Hypothalamus (tissue), 51 donors: ENCODE results near the gene SDHB.
A peak's percentile ranks its signal among the peaks of the same experiment; 100 is the strongest.

Source experiments
- DNase-seq, 51 donors: peaks; one replicate each; lab custom pipeline; 2025; lab: John Stamatoyannopoulos, UW

The SDHB gene

DNA sequence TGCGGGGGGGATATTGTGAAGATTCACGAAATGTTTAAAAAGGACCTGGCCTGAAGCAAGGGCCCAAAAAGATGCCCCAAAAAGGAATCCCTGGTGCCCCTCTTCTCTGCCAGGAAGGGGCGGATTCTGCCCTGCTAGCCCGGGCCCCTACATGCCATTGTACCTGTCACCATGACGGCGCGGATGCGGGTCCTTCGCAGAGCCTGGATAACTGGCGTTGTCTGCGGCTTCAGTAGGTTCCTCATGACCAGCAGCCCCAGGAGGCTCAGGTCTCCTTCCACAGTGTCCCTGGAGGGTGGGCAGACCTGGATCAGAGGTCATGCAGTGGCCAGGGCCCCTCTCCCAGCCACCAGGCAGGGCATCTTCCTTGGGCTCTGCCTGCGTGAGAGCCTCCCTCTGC, 62.3 kb downstream of the SDHB start:
- no peak for DNase-seq

GRCh38 chr1:16989676-16990391, 64.0 kb downstream of the SDHB start:
- no peak for DNase-seq

DNA sequence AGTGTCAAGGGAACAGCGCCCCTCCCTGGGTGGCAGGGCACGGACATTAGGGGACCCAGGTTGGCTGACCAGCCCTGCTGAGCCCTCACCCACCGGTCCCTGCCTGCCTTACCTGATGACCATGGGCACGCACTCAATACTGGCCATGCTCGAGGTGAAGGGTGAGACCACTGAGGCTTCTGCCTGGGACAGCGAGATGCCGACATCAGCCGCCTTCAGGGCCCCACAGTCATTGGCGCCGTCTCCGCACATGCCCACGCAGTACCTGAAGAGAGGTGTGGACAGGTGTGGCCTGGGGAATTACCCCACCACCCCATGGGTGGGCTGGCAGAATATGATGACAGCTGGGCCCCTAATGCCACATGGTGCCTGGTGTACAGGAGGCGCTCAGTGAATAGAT, 65.6 kb downstream of the SDHB start:
- no peak for DNase-seq

DNA sequence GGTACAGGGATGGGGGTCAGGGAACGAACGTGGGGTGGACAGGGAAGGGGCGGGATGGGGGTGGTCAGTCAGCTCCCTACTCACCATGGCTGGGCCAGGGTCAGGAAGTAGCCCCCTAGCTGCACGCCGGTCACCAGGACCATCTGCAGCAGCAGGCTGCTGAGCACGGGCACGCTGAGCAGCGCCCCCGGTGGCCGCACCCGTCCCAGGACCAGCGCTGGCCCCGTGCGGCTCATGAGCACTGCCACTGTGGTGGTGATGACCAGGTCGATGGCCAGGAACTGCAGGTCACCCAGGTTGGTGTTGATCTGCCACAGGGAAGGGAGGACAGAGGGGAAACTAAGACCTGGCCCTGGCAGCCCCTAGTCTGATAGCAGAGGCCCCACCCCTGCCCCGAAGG, 66.9 kb downstream of the SDHB start:
- DNase-seq: no peak

DNA sequence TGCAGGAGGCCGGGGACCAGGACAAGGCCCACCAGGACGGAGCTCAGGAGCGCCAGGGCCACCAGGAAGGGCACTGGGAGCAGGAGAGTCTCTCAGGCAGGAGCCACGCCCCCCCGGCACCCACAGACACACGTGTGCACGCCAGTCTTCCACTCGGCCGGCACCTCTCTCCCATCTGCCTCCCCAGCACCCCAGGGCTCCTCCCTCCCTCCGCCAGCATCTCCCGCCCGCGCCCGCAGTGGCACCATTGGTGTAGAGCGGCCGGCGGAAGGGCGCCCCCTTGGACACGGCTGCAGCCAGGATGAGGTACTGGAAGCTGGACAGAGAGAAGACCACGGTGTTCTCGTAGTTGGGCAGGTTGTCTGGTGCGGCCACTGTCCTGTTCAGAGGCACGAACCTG, 67.3 kb downstream of the SDHB start:
- DNase-seq: no peak

DNA sequence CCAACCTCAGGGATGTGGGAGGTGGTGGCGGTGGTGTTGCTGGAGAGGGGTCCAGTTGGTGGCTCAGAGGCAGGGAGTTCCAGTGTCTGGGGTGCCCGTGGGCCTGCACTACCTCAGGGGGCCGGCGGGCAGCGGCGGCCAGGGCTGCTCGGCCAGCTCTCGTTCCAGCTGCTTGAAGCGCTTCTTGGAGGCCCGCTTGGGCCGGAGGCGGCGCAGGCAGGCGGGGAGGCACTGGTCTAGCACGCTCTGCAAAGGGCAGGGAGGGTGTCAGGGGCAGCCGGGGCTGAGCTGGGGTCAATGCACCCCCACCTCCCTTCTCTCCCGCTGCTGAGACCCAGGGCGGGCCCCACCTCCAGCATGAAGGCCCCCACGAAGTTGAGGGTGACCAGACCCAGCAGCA, 67.7 kb downstream of the SDHB start:
- DNase-seq: no peak

DNA sequence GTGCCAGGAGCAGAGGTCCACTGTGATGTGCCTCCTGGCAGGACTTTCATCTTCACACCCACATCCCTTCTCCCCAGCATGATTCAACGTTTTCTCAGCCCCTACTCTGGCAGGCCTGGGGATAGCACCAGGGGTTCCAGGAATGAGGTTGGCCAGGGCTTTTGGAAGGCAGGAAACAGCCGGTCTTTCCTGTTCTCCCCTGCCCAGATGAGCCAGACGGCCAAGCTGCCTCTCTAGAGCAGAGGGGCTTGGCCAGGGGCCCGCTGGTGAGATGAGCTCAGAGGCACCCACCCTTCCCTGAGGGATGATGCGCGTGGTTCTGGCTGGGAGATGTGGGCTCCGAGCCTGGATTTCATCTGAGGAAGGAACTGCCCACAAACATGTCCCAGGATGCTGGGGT, 69.1 kb downstream of the SDHB start:
- peak in 11 of 51 donors; percentile 11 to 70 (median 45) for DNase-seq

DNA sequence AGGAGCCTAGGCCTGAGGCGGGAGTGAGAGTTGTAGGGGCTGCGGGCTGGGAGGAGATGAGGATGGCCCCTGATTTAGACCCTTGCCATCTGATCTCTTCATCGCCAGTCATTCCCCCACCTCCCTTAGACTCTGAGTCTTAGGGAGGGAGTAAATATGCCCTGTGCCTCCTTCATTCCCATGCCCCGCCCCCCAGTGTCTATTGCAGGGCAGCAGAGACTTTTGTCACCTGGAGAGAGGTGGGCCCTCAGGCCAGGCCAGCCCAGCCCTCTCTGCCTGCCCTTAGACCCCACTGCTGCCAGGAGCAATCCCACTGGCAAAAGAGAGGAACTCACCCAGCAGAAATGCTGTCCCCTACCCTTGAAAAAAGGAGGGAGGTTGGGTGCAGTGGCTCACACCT, 70.2 kb downstream of the SDHB start:
- no peak for DNase-seq

DNA sequence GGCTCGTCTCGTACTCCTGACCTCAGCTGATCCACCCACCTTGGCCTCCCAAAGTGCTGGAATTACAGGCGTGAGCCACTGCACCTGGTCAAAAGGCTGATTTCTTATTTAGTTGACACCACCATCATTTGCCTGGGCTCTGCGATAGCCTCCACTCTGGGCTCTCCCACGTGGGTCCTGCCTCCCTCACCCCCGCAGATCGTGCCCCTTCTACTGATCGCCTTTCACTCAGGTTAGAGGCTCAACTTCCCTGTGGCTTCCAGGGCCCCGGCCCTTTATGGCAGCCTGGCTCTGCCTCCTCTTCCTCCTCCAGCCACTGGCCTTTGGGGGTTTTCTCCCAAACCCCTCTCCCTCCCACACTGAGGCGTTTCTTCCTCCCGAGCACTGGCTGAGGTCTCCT, 70.9 kb downstream of the SDHB start:
- no peak for DNase-seq

GRCh38 chr1:16981269-16981849, 72.5 kb downstream of the SDHB start:
- DNase-seq: peak in 1 of 51 donors; percentile 8

- no peak for DNase-seq
Observed at GRCh38 chr1:16980473-16981268, 73.2 kb downstream of the SDHB start, which contains the start of gene MFAP2. MFAP2 (minus strand) TSS chr1:16980620; CDS start chr1:16978273, 2,347 bp downstream.

- DNase-seq: no peak
Observed at GRCh38 chr1:16979475-16980327, 74.1 kb downstream of the SDHB start.

GRCh38 chr1:16978567-16979474, 75.0 kb downstream of the SDHB start:
- peak in 1 of 51 donors; percentile 9 for DNase-seq

- no peak for DNase-seq
Observed at GRCh38 chr1:16978139-16978538, 75.7 kb downstream of the SDHB start.

- no peak for DNase-seq
Observed at GRCh38 chr1:16977377-16977776, 76.5 kb downstream of the SDHB start.

DNA sequence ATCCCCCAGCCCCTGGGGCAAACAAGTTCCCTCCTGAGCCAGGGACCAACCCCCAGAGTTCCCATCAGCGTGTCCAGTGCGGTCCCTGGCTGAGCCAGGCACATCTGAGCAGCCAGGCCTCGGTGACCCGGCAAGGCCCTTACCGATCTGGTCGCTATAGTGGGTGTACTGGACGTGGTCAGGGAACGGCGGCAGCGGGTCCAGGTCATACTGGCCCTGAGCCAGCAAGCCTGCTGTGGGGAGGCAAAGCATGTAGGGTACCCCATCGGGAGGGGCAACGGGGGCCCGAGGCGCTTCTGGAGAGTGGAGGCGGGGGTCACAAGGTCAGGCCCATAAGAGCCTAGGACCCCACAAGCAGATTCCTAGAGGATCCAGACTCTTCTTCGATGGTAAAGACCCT, 76.9 kb downstream of the SDHB start:
- no peak for DNase-seq

DNA sequence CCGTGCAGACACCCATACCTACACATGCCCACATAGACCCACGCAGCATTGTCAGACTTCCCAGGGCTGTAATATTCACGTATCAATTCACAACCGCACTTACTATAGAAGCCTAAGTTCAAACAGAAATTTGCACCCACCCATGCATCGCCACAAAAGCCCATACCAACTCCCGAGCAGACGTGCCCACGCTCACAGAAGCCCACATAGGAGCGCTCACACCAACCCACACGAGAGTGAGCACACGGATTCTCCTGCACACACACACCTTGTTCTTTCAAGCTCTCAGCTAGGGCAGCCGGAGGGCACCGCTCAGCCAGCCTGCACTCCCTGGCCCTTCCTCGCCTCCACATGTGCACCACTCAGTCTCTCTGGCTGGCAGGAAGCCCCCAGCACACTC, 78.0 kb downstream of the SDHB start:
- DNase-seq: no peak

DNA sequence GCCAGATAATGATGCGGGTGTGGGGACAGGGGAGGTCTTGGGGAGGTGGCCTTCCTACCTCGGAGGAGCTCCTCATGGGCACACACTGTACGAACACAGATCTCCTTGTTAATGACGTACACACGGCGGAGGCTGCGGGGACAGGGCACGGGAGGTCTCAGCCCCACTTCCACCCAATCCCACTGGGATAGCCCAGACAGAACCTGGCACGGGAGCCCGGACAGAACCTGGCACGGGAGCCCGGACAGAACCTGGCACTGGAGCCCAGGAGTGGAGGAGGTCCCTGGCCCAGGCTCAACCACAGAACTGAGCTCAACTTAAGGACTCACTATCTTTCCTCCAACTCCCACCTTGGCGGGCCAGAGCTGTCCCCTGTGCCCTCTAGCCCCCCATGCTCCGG, 78.6 kb downstream of the SDHB start:
- DNase-seq: peak in 1 of 51 donors; percentile 16

DNA sequence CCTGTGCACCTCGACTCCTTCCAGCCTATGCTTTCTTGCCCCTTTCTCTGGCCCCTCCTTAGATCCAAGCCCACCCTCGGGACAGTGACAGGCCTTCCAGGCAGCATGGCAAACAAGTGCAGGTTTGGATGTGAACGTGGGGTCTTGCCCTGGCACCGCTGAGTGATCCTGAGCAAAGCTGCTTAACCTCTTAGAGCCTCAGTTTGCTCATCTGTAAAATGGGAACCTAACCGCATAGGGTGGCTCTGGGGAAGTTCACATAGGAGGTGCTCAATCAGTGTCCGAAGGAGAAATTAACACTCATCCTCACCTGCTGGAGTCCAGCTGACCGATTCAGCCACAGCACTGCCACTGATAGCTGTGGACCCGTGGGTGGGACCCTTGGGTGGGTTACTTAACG, 80.6 kb downstream of the SDHB start:
- DNase-seq: no peak
